Vagina (tissue), 2 donors: Measurements from ENCODE around the gene PCNP.

Source experiments
- POLR2A ChIP-seq, 2 donors: fragments of 450-650 bp; IDR thresholded peaks; one replicate each; pipeline ENCODE4 v1.6.1; 2017; ENCODE audit warnings: antibody characterized with exemption in 2 of 2, mild to moderate bottlenecking in 2 of 2, moderate library complexity in 2 of 2
- POLR2AphosphoS5 ChIP-seq, 2 donors: sonication (generic); formaldehyde crosslinking; IDR thresholded peaks; one replicate each; pipeline ENCODE4 v1.9.0; 2017; ENCODE audit warnings: antibody characterized with exemption in 2 of 2, mild to moderate bottlenecking in 2 of 2, low read depth in 1 of 2; ENCODE audit not compliant: insufficient read depth in 1 of 2
- TF ChIP-seq, protein P1 (sequence below), 3 experiments: fragments of 450-650 bp in 2 of 3; fragments of 200-600 bp in 1 of 3; sonication (generic) in 1 of 3; IDR thresholded peaks; one replicate each; pipeline ENCODE4 v1.5.1; 2017 to 2019; ENCODE audit warnings: antibody characterized with exemption in 3 of 3, mild to moderate bottlenecking in 2 of 3, moderate library complexity in 2 of 3

DNA sequence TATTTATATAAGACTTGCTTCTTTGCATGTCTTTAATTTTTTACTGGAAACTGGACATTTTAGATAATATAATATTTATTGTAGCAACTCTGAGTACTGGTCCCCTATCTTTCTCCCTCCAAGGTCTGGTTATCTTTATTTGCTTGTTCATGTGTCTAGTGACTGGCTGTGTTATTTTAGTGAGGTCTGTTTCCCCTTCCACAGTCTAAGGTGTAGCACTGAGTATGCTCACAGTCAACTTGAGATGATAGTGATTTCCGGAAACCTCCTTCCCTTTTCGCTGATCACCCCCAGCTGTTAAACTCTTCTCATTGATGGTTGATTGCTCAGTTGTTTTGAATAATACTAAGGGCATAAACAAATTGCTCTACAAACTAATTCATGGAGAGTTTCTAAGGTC lies 37.0 kb downstream of the PCNP start:
- TF ChIP-seq, protein P1, sequence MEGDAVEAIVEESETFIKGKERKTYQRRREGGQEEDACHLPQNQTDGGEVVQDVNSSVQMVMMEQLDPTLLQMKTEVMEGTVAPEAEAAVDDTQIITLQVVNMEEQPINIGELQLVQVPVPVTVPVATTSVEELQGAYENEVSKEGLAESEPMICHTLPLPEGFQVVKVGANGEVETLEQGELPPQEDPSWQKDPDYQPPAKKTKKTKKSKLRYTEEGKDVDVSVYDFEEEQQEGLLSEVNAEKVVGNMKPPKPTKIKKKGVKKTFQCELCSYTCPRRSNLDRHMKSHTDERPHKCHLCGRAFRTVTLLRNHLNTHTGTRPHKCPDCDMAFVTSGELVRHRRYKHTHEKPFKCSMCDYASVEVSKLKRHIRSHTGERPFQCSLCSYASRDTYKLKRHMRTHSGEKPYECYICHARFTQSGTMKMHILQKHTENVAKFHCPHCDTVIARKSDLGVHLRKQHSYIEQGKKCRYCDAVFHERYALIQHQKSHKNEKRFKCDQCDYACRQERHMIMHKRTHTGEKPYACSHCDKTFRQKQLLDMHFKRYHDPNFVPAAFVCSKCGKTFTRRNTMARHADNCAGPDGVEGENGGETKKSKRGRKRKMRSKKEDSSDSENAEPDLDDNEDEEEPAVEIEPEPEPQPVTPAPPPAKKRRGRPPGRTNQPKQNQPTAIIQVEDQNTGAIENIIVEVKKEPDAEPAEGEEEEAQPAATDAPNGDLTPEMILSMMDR (IDR thresholded peaks at IDR 0.05): no peak
- no peak for TF ChIP-seq POLR2AphosphoS5 (IDR thresholded peaks at IDR 0.05; ENCODE audit: insufficient read depth in 1 of 2, low read depth in 1 of 2)
- TF ChIP-seq POLR2A (IDR thresholded peaks at IDR 0.05): no peak
